MV-4-11 (cell line): ENCODE results near the gene NT5C2.
"Not testable (repeated sequence)": the region's sequence is repeated elsewhere in the genome, so short reads cannot be mapped to it uniquely, and the experiment has no call there.

Experiments
- DNase-seq: peaks from one replicate; lab custom pipeline; 2025; lab: John Stamatoyannopoulos, UW

The NT5C2 gene

DNA sequence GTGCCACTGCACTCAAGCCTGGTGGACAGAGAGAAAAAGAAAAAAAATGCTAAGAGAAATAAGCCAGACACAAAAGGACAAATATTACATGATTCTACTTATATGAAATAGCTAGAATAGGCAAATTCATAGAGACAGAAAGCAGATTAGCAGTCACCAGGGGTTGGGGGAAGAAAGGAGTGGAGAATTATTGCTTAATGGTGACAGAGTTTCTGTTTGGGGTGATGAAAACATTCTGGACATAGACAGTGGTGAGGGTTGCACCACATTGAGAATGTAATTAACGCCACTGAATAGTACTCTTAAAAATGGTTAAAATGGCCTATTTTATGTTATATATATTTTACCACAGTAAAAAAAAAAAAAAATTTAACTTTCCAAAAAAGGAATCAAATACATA lies 6.4 kb upstream of the NT5C2 start:
- DNase-seq: peak; percentile 84

DNA sequence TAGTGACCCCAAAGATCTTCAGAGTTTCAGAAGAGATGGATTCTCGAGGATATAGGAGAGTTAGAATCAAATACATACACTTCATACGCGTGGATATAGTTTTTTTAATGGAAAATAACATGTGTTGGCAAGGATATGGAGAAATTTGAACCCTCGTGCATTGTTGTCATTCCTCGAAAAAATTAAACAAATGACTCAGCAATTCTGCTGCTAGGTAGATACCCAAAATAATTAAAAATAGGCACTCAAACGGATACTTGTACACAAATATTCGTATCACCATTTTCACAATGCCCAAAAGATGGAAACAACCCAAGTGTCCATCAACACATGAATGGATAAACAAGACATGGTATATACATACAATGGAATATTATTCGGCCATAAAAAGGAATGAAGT lies 5.6 kb upstream of the NT5C2 start:
- DNase-seq: no peak

DNA sequence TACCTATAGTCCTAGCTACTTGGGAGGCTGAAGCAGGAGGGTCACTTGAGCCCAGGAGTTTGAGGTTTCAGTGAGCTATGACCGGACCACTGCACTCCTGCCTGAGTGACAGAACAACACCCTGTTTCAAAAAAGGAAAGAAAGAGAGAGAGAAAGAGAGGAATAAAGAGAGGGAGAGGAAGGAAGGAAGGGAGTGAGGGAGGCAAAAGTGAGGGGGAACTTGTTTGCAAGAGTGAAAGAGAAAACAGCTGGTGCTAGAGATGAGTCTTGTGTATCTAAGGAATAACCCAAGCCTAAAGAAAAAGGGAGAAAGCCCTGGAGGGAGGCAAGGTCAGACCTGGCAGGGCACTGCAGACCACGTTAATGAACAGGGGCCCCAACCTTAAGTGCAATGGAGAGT lies 4.8 kb upstream of the NT5C2 start:
- DNase-seq: peak; percentile 39

DNA sequence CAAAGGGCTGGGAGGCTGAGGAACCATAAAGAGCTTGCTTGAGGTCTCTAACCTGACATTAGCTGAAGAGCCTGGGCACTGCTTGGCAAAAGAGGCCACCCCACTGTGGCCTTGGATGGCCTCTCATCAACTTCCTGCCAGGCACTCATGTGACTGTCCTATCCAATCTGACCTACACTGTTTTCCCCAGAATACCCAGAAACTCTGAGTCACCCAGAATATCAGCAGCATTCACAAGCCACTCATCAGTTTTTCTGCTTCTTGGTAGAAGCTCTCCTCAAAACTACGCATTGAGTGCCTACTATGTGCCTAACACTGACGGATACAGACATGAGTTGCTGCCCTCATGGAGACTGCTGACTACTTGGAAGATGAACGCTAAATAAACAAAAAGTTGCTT lies 4.1 kb upstream of the NT5C2 start:
- peak; percentile 88 for DNase-seq

DNA sequence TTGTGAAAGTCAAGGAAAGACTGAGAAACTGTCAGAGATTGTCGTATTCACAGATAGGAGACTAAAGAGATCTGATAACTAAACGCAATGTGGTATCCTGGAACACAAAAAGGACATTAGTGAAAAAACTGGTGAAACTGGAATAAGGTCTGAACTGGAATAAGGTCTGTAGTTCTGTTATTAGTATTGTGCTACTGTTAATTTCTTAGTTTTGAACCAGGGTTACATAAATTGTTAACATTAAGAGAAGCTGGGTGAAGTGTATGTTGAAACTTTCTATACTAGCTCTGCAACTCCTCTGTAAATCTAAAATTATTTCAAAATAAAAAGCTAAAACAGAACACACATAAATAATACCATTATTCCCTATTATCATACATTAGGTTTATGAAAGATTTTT lies 3.4 kb upstream of the NT5C2 start:
- no peak for DNase-seq

DNA sequence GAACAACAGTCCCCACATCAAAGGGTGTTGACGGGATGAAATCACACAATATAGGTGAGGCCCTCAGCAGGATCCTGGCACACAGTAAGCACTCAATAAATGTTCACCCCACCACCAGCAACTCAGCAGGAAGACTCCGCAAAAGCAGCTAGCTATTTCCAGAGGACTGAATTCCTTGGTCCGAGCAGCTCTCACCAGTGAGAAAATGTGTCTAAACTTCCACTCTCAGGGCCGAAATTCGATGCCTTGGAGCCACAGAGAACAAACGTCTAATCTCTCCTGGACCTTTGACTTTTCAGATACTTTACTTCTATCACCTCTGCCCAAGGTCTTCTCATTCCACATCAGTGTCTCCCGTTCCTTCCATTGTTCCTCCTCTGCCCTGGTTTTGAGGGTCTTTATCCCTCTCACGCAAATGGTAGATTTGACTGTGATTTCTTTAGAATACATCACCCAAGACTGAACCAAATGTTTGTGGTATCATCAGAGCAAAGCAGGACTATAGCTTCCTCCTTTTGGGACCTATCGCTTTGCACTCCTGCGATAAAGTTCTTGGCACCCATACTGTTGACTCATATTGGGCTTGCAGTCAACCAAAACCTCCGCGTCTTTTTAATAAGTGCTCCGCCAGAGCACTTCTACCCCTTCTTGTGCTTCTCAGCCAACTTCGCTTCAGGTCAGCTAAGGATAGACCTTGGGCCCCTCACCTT lies 903 bp upstream of the NT5C2 start:
- DNase-seq: peak; percentile 90

DNA sequence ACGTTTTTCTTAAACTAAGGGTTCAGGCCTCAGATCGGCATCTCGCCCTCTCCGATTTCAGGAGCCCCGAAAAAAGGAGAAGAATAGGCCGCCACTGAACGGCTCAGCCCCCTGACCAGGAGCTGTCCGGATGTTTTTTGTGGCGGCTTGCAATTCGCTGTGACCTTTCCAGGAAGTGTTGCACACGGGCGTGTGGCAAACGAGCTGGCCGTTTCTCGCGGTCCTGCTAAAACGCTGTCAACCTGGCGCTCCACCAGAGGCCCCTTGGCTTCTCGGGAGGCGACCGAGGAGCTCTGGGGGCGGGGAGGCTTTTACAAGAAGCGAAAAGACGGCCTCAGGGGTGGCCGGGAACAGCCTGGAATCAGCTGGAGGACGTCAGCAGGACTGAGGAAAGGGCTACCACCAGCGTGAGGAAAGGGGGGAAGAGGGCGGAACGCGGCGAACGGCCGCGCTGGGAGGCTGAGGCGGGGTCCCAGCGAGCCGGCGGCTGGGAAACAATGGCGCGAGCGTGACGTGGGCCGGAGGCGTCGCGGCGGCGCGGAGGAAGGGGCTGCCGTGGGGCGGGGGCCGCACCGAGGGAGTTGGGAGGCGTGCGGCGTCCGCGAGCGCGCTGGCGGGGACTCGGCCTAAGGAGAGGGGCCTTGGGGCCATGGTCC lies 493 bp downstream of the NT5C2 start:
- DNase-seq: peak; percentile 92

DNA sequence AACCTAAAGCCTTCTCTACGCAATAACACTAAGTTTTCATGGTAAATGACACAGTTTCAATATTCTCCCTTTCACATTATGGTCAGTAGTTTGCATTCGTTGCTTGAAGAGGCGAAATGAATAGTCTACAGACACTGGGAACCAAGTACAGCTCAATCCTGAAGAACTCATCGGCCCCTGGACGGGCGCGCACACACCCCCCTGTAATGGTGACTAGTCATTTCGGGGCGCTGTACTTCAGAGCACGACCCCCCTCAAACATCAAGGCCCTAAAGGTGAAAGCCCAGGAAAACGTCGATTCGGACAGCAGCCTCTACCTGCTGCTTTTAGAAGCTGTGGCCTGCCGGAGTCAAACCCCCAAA lies 1.0 kb downstream of the NT5C2 start:
- DNase-seq: no peak

DNA sequence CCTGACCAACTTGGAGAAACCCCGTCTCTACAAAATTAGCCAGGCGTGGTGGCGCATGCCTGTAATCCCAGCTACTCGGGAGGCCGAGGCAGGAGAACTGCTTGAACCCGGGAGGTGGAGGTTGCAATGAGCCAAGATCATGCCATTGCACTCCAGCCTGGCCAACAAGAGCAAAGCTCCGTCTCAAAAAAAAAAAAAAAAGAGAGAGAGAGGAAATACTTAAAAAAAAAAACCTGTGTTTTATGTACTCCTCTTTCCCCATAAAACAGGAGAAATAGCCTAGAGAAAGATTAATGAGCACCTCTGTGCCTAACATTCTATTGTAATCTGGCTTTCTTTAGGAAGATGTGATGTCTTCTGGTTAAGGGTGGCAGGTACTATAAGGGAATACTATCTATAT lies 1.9 kb downstream of the NT5C2 start:
- not testable (repeated sequence) for DNase-seq

DNA sequence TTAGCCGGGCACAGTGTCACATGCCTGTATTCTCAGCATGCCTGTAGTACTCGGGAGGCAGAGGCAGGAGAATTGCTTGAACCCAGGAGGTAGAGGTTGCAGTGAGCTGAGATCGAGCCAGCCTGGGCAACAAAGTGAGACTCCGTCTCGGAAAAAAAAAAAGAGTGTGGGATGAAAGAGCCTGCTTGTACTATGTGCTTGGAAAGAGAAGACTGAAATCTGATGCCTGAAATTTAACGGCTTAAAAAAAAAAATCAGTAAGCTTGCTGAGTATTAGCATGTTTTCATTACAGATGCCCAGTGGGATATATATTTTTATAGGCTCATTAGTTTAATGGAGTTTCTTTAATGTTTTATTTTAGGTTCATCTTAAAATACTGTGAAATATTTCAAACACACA lies 4.2 kb downstream of the NT5C2 start:
- DNase-seq: no peak

DNA sequence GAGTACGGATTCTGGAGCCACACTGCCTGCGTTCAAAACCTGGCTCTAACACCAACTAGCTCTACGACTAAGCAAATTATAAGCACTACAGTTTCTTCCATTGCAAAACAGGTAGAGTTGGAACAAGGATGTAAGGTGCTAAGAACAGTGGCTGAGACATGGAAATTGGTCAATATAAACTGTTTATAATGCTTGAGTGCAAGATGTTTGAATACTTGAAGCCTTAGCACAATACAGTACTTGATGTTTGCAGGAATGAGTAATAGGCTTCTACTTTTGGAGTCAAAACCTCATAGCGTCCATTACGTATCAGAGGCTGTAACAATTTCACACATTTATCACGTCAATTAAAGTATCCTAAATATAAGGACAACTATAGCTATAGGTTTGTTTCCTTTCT lies 6.9 kb downstream of the NT5C2 start:
- DNase-seq: no peak

DNA sequence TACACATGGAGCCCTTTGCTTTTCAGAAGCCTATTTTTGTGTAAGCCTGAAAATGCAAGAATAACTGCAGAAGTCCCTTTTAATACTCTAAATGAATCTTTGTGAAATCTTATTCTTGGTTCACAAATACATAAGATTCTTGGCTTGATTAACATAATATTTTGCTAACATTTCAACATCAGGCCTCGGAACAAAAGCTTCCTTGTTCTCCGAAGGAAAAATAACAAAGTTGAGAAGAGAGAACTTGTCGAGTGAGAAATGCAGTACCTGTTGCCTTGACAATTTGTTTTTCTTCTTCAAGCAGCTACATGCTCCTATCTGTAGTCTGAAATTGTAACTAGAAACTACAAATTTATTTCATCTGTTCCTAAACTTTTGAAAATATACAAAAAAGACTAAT lies 8.5 kb downstream of the NT5C2 start:
- no peak for DNase-seq

DNA sequence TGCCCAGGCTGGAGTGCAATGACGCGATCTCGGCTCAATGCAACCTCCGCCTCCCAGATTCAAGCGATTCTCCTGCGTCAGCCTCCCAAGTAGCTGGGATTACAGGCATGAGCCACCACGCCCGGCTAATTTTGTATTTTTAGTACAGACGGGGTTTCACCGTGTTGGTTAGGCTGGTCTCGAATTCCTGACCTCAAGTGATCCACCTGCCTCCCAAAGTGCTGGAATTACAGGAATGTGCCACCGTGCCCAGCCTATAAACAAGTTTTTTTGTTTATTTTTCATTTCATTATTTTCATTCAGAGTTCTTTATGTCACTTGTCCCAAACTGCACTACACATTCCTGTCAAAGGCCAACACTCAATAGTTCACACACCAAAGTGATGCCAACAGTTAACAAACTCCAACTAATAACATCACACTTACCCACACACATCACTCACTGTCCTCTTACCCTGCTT lies 9.1 kb downstream of the NT5C2 start:
- not testable (repeated sequence) for DNase-seq

DNA sequence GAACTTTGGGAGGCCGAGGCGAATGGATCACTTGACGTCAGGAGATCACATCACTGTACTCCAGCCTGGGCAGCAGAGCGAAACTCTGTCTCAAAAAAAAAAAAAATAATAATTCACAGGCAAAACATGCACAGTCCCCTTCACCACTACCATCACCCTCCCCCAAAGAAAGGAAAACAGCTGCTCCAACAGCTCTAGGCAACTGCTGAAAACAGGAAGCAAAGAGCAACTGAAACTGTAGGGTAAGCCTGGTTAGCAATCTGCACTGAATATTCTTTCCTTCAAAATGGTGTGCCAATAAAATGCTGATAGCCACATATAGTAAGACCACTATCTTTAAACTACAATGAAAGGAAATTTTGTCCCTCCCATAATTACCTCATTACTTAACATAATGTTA lies 11.8 kb downstream of the NT5C2 start:
- DNase-seq: peak; percentile 97

DNA sequence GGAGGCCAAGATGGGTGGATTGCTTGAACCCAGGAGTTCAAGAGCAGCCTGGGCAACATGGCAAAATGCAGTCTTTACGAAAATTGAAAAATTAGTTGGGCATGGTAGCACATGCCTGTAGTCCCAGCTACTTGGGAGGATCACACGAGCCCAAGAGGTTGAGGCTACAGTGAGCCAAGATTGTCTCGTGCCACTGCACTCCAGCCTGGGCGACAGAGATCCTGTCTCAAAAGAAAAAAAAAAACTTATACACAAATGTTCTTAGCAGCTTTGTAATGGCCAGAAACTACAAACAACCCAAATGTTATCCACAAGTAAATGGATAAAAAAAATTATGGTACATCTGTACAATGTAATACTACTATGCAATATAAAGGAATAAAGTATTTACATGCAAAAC lies 12.6 kb downstream of the NT5C2 start:
- no peak for DNase-seq

DNA sequence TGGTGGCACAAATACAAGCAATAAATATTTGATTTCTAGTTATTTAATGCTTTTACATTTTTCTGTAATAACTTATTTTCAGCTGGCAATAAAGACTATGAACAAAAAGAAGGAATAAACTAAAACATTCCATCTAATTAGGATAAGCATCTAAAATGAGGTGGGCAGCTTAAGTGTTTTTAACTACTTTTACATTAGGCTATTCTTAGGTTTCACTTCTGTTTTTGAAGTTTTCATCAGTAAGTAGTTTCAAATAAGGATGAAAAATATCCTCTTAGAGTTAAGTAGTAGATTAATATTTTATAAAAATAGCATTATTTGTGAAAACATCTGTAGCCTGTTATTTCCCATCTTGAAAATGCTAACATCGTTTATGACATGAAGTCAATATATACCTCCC lies 15.9 kb downstream of the NT5C2 start:
- DNase-seq: peak; percentile 31

DNA sequence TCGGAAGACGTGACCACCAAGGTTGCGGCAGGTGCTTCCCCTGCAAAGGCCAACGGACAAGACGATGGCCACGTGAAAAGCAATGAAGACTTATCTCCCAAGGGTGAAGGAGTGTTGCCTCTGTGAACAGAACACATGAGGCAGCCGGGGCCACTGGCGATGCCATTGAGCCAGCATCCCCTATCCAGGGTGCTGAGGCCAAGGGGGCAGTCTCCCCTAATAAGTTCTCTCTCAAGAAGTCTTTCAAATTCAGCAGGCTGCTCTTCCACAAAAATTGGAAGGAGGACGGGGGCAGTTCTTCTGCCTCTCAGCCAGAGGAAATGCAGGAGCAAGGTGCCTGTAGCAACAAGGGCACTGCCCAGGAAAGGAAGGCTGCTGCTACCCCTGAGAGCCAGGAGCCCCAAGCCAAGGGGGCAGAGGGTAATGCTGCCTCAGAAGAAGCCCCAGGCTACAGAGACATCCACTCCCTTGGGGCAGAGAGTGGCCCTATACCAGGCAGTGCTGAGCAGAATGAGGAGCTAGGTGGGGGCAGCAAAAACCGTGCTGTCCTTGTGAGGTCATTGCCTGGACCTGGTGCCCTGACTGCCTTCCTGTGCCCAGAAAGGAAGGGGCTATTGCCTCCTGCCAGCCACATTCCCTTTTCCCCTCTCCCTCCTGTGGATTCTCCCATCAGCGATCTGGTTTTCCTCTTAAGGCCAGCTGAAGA lies 17.3 kb downstream of the NT5C2 start:
- DNase-seq: no peak

DNA sequence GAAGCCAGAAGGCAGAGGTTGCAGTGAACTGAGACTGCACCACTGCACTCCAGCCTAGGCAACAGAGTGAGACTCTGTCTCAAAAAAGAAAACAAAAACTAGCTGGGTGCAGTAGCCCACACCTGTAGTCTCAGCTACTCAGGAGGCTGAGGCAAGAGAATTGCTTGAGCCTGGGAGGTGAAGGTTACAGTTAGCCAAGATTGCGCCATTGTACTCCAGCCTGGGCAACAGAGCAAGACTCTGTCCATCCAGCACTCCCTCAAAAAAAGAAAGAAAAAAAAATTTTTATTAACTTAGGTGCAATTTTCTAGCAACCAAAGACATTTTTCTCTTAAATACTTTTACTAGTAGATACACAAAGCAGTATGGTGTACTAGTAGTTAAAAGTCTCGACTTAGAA lies 18.7 kb downstream of the NT5C2 start:
- not testable (repeated sequence) for DNase-seq

DNA sequence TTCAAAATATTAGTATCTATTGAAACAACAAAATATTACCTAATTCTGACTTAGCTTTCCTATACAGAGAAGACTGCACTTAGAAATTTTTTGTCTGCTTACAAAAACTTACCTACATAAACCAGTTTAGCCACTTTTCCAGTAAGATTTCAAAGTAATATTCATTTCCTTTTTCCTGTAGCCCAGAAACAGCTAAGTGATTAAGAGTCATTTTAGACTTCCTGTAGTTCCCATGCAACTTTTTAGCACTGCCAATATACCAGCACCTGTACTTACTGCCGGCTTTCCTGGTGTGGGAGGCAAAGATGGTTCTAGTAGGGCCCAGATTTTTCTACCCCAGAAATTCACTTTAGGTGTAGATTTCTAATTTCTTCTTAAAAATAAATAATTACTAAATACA lies 21.8 kb downstream of the NT5C2 start:
- no peak for DNase-seq

DNA sequence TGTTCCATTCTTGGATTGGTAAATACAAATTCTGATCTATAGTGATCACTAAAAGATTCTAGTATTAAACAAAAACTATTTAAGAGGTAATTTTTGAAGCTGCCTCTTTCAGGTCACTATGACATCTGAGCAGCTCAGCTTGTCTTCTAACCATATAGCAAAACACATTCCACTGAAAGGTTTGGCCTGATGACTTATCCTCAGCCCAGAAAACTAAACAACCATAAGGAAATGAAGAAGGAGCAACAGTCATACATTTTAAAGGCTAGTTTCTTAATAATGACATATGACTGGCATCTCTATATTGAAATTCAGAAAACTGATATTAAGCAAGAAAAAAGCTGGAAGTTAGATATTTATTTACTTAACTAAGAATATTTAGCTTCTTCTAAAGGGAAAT lies 24.6 kb downstream of the NT5C2 start:
- no peak for DNase-seq

DNA sequence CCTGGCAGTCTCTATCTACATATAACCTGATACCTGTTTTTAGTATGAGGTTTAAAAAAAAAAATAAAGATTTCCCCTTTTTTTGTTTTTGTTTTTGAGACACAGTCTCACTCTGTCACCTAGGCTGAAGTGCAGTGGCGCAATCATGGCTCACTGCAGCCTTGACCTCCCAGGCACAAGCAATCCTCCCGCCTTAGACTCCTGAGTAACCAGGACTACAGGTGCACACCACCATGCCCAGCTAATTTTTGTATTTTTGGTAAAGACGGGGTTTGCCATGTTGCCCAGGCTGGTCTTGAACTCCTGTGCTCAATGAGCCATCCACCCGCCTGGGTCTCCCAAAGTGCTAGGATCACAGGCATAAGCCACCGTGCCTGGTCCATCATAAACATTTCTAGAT lies 25.5 kb downstream of the NT5C2 start:
- DNase-seq: not testable (repeated sequence)

DNA sequence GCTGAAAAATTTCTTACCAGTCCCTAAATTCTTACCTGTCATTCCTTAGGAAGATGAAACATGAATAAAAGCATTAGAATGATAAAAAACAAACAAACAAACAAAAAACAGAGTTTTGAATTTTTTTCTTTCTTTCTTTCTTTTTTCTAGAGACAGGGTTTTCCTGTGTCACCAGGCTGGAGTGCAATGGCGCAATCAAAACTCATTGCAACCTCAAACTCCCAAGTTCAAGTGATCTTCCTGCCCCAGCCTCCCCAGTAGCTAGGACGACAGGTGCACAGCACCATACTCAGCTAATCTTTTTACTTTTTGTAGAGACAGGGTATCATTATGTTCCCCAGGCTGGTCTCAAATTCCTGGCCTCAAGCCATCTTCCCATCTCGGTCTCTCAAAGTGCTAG lies 26.5 kb downstream of the NT5C2 start:
- DNase-seq: peak; percentile 23

DNA sequence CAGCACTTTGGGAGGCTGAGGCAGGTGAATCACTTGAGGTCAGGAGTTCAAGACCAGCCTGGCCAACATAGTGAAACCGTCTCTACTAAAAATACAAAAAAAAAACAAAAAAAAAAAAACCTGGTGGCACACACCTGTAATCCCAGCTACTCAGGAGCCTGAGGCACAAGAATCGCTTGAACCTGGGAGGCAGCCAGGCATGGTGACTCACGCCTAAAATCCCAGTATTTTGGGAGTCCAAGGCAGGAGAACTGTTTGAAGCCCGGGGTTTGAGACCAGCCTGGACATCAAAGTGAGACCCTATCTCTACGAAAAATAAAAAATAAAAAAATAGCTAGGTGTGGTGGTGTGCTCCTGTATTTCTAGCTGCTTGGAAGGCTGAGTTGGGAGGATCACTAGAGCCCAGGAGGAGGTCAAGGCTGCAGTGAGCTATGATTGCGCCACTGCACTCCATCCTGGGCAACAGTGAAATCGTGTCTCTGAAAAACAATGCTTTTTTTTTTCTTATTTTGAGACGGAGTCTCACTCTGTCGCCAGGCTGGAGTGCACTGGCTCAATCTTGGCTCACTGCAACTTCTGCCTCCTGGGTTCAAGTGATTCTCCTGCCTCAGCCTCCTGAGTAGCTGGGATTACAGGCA lies 29.2 kb downstream of the NT5C2 start:
- not testable (repeated sequence) for DNase-seq
